ENCODE results near the gene PDSS2. TPM values are rescaled to one million over a fixed set of nuclear protein-coding genes. Genes with fewer than 3 reads are reported as not detected.

PDSS2 gene
- total and polyA plus RNA-seq, 9 of the 15 experiments (the other 6 are each of a cell fraction or from before 2014, with no cell fraction given), result 5.8 to 21.1 (median 12.0) TPM

- intact Hi-C loops (cut with micrococcal nuclease), result loop anchor here (10.0 kb wide), 1 partner anchor 470 kb away; no protein-coding TSS in a partner anchor
- no peak for ATAC-seq
- no peak overlapping the region for H3K27ac ChIP-seq (ENCODE audit: extremely low read depth, low read depth, low read length)
- no peak for DNase-seq (ENCODE audit: extremely low read depth in 1 of 4, low spot score in 3 of 4)
- no peak for FAIRE-seq
- 0% methylated on average over 1 of the region's 1 CpG for WGBS (ENCODE audit: insufficient coverage, low coverage, missing lambda C conversion rate)
- no peaks in the 10 kb centered on the region for H3K27me3 ChIP-seq (ENCODE audit: control insufficient read depth in 2 of 2, insufficient read depth in 2 of 2, low read length in 2 of 2)
- no peaks in the 10 kb centered on the region for H3K4me1 ChIP-seq (replicated peaks in 1 of 2; ENCODE audit: control insufficient read depth in 2 of 2, insufficient read depth in 2 of 2, low read length in 2 of 2)
- CTCF ChIA-PET (ENCODE audit: low intra/inter-chr PET ratio), result no interaction called here
- no peaks in the 10 kb centered on the region for H3K79me2 ChIP-seq (ENCODE audit: control insufficient read depth, insufficient read depth, low read length)
- TF ChIP-seq SIN3B (IDR thresholded peaks at IDR 0.05; ENCODE audit: low read depth), result no peak
- TF ChIP-seq STAT6 (CRISPR knock-in tag; IDR thresholded peaks at IDR 0.05), result no peak
- TF ChIP-seq NCOA4 (IDR thresholded peaks at IDR 0.05; ENCODE audit: partially characterized antibody), result no peak
- TF ChIP-seq TRIM25 (IDR thresholded peaks at IDR 0.05; ENCODE audit: borderline replicate concordance), result no peak
- TF ChIP-seq PHF20 (IDR thresholded peaks at IDR 0.05; ENCODE audit: partially characterized antibody), result no peak
- TF ChIP-seq BRD4 (IDR thresholded peaks at IDR 0.05), result no peak
- no peak for TF ChIP-seq FOXM1 (IDR thresholded peaks at IDR 0.05; ENCODE audit: low read depth)
- no peak for TF ChIP-seq FOXM1 (CRISPR knock-in tag; IDR thresholded peaks at IDR 0.05; ENCODE audit: low read depth)
- POLR2A ChIA-PET, result interaction anchor here (0.6 kb wide), 1 partner anchor 15 kb away, joined by 4 read pairs; no protein-coding TSS in a partner anchor
- H3K36me3 ChIP-seq (ENCODE audit: control insufficient read depth, insufficient read depth, low read length), result no peaks in the 10 kb centered on the region
- no peaks in the 10 kb centered on the region for H3K9me3 ChIP-seq (replicated peaks; ENCODE audit: control insufficient read depth, insufficient read depth, low read depth, low read length)
- H3K4me2 ChIP-seq (ENCODE audit: insufficient read depth, low read length), result no peak overlapping the region
- H3K4me3 ChIP-seq, result no peak overlapping the region
- H2AFZ ChIP-seq (ENCODE audit: low read depth, low read length), result no peak overlapping the region
- H3K9ac ChIP-seq (ENCODE audit: insufficient read depth in 1 of 2, low read depth in 2 of 2, low read length in 2 of 2), result no peak overlapping the region
- H3K9me1 ChIP-seq (ENCODE audit: control insufficient read depth, insufficient read depth, low read length), result no peaks in the 10 kb centered on the region
- BruUV-seq (replicated peaks), result no TSS peak
- in situ Hi-C loops (cut with MboI), result no loop called here
- no peaks in the 10 kb centered on the region for H4K20me1 ChIP-seq (replicated peaks; ENCODE audit: control insufficient read depth, insufficient read depth, low read length)
Measured at GRCh38 chr6:107184435-107184834, 274.9 kb downstream of the PDSS2 start.
